ENCODE results near the gene SYNPR. TPM values are rescaled to one million over a fixed set of nuclear protein-coding genes. Genes with fewer than 3 reads are reported as not detected.

The SYNPR gene
- total RNA-seq, 1 donor from 2014 or later = 0.27 TPM

DNA sequence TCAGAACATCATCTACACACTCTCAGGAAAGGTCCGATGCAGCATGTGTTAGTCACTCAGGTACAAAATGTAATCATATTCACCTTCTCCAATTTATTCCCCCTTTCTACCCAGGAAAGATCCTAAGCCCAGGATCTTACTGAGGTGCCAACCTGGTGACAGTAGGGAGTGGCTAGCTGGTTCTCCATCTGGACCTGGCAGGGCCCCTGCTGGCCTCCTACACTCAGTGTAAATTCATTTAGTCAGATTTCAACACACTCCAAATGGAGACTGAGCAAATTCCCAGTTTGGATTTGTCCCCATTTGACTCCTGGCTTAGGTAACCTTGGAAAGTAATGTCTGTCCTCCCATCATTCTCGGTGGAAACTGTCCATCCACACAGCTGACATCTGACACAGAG lies 47.3 kb downstream of the SYNPR start:
- Histone ChIP-seq H3K9ac (ENCODE audit: low read length) (no peak overlapping the region), H3K9me3 (ENCODE audit: insufficient read depth, low read depth, low read length) (no peaks in the 10 kb centered on the region), H3K4me2 (ENCODE audit: low read length) (no peak overlapping the region), H3K27me3 (ENCODE audit: insufficient read depth, low read length) (no peaks in the 10 kb centered on the region), H2AFZ (ENCODE audit: low read depth, low read length) (no peak overlapping the region), H3K36me3 (ENCODE audit: insufficient read depth, low read length) (no peaks in the 10 kb centered on the region), H3K4me3 (ENCODE audit: insufficient read depth, low read depth, low read length) (no peak overlapping the region), H3K79me2 (ENCODE audit: insufficient read depth, low read length) (no peaks in the 10 kb centered on the region), H4K20me1 (ENCODE audit: insufficient read depth, low read length) (no peaks in the 10 kb centered on the region), H3K4me1 (ENCODE audit: insufficient read depth, low read length) (no peaks in the 10 kb centered on the region), H3K27ac (ENCODE audit: low read depth, low read length) (no peak overlapping the region)
- Mint-ChIP-seq H3K9me3 (ENCODE audit: unreplicated experiment) (no peaks in the 10 kb centered on the region), H3K36me3 (ENCODE audit: low read depth, unreplicated experiment) (no peaks in the 10 kb centered on the region), H3K4me3 (ENCODE audit: unreplicated experiment) (no peak overlapping the region), H3K27ac (ENCODE audit: unreplicated experiment) (no peak overlapping the region), H3K4me1 (ENCODE audit: low read depth, unreplicated experiment) (peaks cover 11% of the 10 kb centered on the region), H3K27me3 (ENCODE audit: low read depth, unreplicated experiment) (peaks cover 5% of the 10 kb centered on the region)
- DNase-seq (ENCODE audit: low read depth) (no peak), FAIRE-seq (no peak)
- TF ChIP-seq, protein P1, sequence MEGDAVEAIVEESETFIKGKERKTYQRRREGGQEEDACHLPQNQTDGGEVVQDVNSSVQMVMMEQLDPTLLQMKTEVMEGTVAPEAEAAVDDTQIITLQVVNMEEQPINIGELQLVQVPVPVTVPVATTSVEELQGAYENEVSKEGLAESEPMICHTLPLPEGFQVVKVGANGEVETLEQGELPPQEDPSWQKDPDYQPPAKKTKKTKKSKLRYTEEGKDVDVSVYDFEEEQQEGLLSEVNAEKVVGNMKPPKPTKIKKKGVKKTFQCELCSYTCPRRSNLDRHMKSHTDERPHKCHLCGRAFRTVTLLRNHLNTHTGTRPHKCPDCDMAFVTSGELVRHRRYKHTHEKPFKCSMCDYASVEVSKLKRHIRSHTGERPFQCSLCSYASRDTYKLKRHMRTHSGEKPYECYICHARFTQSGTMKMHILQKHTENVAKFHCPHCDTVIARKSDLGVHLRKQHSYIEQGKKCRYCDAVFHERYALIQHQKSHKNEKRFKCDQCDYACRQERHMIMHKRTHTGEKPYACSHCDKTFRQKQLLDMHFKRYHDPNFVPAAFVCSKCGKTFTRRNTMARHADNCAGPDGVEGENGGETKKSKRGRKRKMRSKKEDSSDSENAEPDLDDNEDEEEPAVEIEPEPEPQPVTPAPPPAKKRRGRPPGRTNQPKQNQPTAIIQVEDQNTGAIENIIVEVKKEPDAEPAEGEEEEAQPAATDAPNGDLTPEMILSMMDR (IDR thresholded peaks at IDR 0.05; ENCODE audit: insufficient read depth, low read depth, low read length) = no peak
- no peak for TF ChIP-seq EZH2 (IDR thresholded peaks at IDR 0.05; ENCODE audit: insufficient read depth, low read length)

DNA sequence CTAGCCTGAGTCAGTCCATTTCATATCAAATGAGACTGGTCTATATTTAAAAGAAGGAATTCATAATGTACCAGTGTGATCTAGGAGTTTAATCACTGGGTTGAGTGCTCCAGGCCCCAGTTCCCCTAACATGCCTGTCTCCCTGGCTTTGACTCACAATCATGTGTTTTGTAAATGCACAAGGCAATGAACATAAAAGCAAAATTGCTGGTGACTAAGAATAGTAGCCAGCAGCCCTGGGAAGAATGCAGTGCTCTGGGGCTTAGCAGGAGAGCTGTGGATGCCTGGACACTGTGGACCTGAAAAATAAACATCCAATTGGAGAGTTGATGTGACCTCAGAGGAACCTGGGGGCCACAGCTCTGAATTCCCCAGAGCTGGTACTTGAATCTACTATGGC lies 50.3 kb downstream of the SYNPR start:
- Mint-ChIP-seq H3K36me3 (ENCODE audit: low read depth, unreplicated experiment) (no peaks in the 10 kb centered on the region), H3K27ac (ENCODE audit: unreplicated experiment) (peak overlapping the region; percentile 73), H3K4me3 (ENCODE audit: unreplicated experiment) (no peak overlapping the region), H3K4me1 (ENCODE audit: low read depth, unreplicated experiment) (peaks cover 11% of the 10 kb centered on the region), H3K9me3 (ENCODE audit: unreplicated experiment) (no peaks in the 10 kb centered on the region), H3K27me3 (ENCODE audit: low read depth, unreplicated experiment) (peaks cover 5% of the 10 kb centered on the region)
- Histone ChIP-seq H3K36me3 (ENCODE audit: insufficient read depth, low read length) (no peaks in the 10 kb centered on the region), H3K4me1 (ENCODE audit: insufficient read depth, low read length) (no peaks in the 10 kb centered on the region), H2AFZ (ENCODE audit: low read depth, low read length) (no peak overlapping the region), H3K9me3 (ENCODE audit: insufficient read depth, low read depth, low read length) (no peaks in the 10 kb centered on the region), H3K27ac (ENCODE audit: low read depth, low read length) (peak overlapping the region; percentile 23), H3K9ac (ENCODE audit: low read length) (no peak overlapping the region), H3K4me3 (ENCODE audit: insufficient read depth, low read depth, low read length) (no peak overlapping the region), H3K4me2 (ENCODE audit: low read length) (no peak overlapping the region), H3K79me2 (ENCODE audit: insufficient read depth, low read length) (no peaks in the 10 kb centered on the region), H4K20me1 (ENCODE audit: insufficient read depth, low read length) (no peaks in the 10 kb centered on the region), H3K27me3 (ENCODE audit: insufficient read depth, low read length) (peaks cover 3% of the 10 kb centered on the region)
- FAIRE-seq = no peak
- no peak for TF ChIP-seq EZH2 (IDR thresholded peaks at IDR 0.05; ENCODE audit: insufficient read depth, low read length)
- TF ChIP-seq, protein P1 (IDR thresholded peaks at IDR 0.05; ENCODE audit: insufficient read depth, low read depth, low read length) = no peak
- peak; percentile 47 for DNase-seq (ENCODE audit: low read depth)

DNA sequence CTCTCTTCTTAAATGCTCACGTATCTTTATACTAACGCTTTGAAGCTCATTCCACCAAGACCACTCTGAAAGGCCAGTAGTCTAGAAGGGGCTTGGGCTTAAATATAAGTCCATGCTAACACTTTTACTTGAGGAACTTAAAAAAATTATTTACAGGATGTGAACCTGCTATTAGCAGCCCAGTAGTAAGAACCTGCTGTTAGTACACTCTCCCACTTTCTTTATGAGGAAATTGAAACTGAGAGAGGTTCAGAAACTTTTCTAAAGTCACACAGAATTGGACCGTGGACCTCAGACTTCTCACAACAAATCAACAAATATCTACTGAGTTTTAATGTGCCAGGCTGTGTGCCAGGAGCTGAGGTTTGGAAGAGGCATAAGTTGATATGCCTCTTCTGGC lies 53.4 kb downstream of the SYNPR start:
- H3K27me3 Mint-ChIP-seq (ENCODE audit: low read depth, unreplicated experiment) = peaks cover 2% of the 10 kb centered on the region
- Histone ChIP-seq H3K27me3 (ENCODE audit: insufficient read depth, low read length) (peaks cover 3% of the 10 kb centered on the region), H3K4me3 (ENCODE audit: insufficient read depth, low read depth, low read length) (no peak overlapping the region), H2AFZ (ENCODE audit: low read depth, low read length) (no peak overlapping the region), H3K27ac (ENCODE audit: low read depth, low read length) (no peak overlapping the region), H3K79me2 (ENCODE audit: insufficient read depth, low read length) (no peaks in the 10 kb centered on the region), H3K4me1 (ENCODE audit: insufficient read depth, low read length) (no peaks in the 10 kb centered on the region), H3K4me2 (ENCODE audit: low read length) (no peak overlapping the region), H3K9me3 (ENCODE audit: insufficient read depth, low read depth, low read length) (no peaks in the 10 kb centered on the region), H3K36me3 (ENCODE audit: insufficient read depth, low read length) (no peaks in the 10 kb centered on the region), H4K20me1 (ENCODE audit: insufficient read depth, low read length) (no peaks in the 10 kb centered on the region), H3K9ac (ENCODE audit: low read length) (no peak overlapping the region)
- TF ChIP-seq EZH2 (IDR thresholded peaks at IDR 0.05; ENCODE audit: insufficient read depth, low read length) = no peak
- TF ChIP-seq, protein P1 (IDR thresholded peaks at IDR 0.05; ENCODE audit: insufficient read depth, low read depth, low read length) = no peak
- H3K9me3 Mint-ChIP-seq (ENCODE audit: unreplicated experiment) = no peaks in the 10 kb centered on the region
- FAIRE-seq (no peak), DNase-seq (ENCODE audit: low read depth) (no peak)
- no peak overlapping the region for H3K27ac Mint-ChIP-seq (ENCODE audit: unreplicated experiment)
- H3K36me3 Mint-ChIP-seq (ENCODE audit: low read depth, unreplicated experiment) = no peaks in the 10 kb centered on the region
- peaks cover 11% of the 10 kb centered on the region for H3K4me1 Mint-ChIP-seq (ENCODE audit: low read depth, unreplicated experiment)
- no peak overlapping the region for H3K4me3 Mint-ChIP-seq (ENCODE audit: unreplicated experiment)
